ENCODE results near the gene JAKMIP3. TPM values are rescaled to one million over a fixed set of nuclear protein-coding genes. Genes with fewer than 3 reads are reported as not detected.
A peak's percentile ranks its signal among the peaks of the same experiment; 100 is the strongest.

Gene JAKMIP3
- 0.07 and 0.99 TPM in 2 replicates for total RNA-seq (2014; rRNA removed; shearing (Covaris generic); ENCODE audit: low replicate concordance)

DNA sequence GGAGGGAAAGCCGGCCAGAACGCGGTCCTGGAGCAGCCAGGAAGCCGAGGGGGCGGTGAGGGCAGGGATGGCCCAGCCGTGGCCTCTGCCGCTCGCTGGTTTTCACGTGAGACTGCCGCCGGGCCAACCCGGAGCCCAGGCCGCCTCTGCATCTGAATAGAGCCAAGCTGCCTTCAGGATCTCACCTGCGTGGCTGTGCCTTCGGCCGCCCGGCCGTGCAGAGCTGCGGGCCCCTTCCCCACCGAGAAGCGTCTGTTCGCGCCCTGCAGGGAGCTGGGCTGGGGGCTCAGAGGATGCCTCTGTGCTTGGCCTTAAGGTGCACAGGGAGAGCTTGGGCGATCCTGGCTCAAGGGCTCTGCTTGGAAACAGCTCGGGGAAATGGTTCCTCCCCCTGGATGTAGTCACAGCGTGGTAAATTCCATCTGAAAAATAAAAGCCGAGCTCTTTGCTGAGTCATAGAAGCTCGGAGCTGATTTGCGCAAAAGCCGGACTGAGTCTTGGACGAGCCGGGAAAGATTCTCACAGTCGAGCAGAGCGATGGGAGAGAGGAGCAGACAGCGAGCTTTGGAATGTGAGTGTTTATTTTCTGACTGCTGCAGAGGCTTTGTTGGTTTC lies at the start of gene JAKMIP3:
JAKMIP3 (plus strand) TSS at position 456 of the 615 bp plus-strand sequence. CDS start 38,863 bp downstream, outside the sequence.
- DNase-seq: peak; percentile 85

DNA sequence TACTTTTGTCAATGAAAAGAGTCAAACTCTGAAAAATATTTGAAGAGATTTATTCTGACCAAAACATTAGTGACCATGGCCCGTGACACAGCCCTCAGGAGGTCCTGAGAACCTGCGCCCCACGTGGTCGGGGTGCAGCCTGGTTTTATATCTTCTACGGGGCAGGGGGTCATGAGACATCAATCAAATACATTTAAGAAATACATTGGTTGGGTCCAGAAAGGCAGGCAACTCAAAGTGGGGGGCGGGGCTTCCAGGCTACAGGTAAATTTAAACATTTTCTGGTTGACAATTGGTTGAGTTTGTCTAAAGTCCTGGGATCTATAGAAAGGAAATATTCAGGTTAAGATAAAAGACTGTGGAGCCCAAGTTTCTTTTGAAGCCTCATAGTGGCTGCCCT lies 49.2 kb upstream of the JAKMIP3 start:
- Histone ChIP-seq H3K4me3 (no peak overlapping the region), H3K27me3 (no peaks in the 10 kb centered on the region; the same call in 1 of the 2 replicates), H3K36me3 (no peaks in the 10 kb centered on the region), H3K9me3 (no peaks in the 10 kb centered on the region)
- DNase-seq: no peak

More for the DNA sequence above, at the start of gene JAKMIP3:
- Histone ChIP-seq H3K36me3 (no peaks in the 10 kb centered on the region), H3K4me3 (peak within 1 kb of the TSS; percentile 51), H3K9me3 (no peaks in the 10 kb centered on the region), H3K27me3 (no peaks in the 10 kb centered on the region; the same call in 1 of the 2 replicates)

DNA sequence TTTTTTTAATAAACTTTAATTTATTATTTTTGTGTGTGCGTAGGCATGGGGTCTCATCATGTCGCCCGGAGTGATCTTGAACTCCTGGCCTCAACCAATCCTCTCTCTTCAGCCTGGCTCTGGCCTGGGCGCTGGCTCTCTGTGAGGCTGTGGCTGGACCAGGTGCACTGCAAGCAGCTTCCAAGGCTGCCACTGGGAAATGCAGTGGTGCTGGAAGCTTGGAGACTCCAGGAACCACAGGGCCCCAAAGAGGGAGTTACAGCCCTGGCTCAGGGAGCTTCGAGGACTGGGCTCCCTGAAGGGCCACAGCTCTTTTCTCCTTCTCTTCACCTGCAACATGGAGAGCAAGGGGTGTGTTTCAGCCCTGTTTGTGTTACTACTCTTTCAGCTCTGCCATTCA lies 47.3 kb upstream of the JAKMIP3 start:
- no peak for DNase-seq
- H3K4me3 ChIP-seq: no peak overlapping the region
- peaks cover 4% of the 10 kb centered on the region; the same call in 1 of the 2 replicates for H3K27me3 ChIP-seq
- no peaks in the 10 kb centered on the region for H3K36me3 ChIP-seq
- no peaks in the 10 kb centered on the region for H3K9me3 ChIP-seq

DNA sequence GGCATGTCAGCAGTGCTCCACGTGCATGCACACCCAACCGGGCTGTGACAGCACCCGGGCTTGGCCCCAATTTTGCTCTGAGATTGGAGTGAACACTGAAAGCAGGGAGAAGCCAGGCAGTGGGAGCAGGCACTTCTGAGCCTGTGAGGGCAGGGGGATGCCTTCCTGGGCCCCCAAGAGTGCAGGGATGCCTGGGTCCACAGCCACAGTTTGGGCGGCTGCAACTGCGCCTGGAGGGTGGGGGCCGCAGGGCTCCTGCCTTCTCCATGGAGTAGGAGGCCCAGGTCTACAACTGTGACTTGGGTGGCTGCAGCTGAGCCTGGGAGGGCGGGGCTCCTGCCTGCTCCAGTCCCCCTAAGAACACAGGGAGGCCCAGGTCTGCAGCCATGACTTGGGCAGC lies 46.4 kb upstream of the JAKMIP3 start:
- Histone ChIP-seq H3K27me3 (peaks cover 12% of the 10 kb centered on the region), H3K36me3 (no peaks in the 10 kb centered on the region), H3K9me3 (no peaks in the 10 kb centered on the region), H3K4me3 (no peak overlapping the region)
- DNase-seq: no peak

DNA sequence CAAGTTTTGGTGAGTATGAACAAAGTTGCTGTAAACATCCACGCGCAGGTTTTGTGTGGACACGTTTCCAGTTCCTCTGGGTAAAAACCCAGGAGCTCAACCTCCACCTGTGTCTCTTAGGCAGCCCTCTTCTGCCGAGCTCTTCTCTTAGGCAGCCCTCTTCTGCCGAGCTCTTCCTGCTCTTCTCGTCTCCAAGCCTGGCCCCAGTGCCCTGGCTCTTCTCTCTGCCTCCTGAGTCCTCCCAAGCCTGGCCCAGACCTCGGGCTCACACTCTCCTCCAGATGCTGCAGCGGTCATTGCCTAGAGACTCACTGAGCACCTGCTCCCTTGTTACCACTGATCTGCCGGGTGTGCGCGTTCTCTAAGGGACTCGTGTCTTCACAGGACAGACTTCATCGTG lies 45.3 kb upstream of the JAKMIP3 start:
- H3K4me3 ChIP-seq: no peak overlapping the region
- DNase-seq: no peak
- H3K36me3 ChIP-seq: no peaks in the 10 kb centered on the region
- no peaks in the 10 kb centered on the region for H3K9me3 ChIP-seq
- H3K27me3 ChIP-seq: peaks cover 17% of the 10 kb centered on the region

DNA sequence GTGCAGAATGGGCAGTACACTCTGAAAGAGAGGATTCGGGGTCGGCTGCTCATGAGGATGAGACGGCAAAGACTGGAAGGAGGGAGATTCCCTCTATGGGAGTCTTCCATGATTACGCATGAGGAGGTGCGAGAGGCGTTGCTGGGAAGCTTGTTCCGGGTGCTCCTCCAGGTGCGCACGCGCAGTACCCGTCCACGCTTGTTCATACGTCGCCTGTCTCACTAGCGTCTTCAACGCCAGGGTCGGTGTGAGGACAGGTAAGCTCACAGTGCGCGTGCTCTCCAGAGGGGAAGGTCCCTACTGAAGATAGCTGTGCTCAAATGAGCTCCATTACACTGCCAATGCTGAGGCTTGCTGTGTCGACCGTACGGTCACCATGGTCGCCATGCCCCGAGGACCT lies 44.7 kb upstream of the JAKMIP3 start:
- Histone ChIP-seq H3K27me3 (peaks cover 17% of the 10 kb centered on the region), H3K36me3 (no peaks in the 10 kb centered on the region), H3K4me3 (no peak overlapping the region), H3K9me3 (no peaks in the 10 kb centered on the region)
- no peak for DNase-seq

DNA sequence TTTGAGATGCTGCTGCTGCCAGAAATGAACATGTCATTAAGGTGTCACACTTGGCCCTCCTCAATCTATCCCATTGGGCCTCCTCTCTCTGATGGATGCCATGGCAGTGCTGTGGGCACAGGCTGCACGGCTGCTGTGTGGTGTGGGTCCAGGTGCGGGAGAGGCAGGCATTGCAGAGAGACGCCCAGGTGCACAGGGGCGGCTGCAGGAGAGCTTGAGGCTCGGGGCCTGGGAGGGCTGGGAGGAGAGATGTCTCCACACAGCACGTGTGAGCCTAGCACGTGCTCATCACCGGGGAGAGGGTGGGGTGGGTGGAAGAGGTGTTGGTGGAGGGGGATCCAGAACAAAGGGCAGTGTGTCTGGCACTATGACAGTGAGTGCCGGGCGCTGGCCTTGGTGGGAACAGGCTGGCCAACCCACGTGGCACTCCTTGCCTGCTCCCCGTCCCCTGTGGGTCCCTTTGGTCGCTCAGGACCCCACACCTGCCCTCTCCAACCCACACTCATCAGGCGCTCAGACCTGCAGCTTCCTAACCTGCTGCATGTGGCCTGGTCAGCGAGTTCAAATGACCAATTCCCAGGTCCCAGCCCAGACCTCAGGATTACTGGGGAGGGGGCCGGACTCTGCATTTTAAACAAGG lies 44.1 kb upstream of the JAKMIP3 start:
- H3K4me3 ChIP-seq: no peak overlapping the region
- no peaks in the 10 kb centered on the region for H3K9me3 ChIP-seq
- no peaks in the 10 kb centered on the region for H3K36me3 ChIP-seq
- no peak for DNase-seq
- H3K27me3 ChIP-seq: peaks cover 17% of the 10 kb centered on the region

DNA sequence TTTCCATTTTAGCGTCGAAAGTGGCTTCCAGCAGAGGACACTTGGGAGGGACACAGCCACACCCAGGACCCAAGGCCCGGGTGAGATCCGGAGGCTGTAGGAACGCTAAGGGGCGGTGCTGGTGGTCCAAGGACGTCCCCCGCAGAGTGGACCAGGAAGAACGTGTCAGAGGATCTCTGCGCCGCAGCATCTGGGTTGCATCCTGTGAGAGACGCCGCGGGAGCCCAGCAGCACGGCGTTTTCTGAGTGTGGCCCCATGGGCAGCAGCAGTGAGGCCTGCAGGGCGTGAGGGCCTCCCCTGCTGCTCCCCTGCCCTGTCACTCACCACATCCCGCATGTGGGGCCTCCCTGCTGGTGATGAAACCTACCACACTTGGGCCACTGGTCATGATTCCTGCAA lies 43.5 kb upstream of the JAKMIP3 start:
- H3K9me3 ChIP-seq: no peaks in the 10 kb centered on the region
- DNase-seq: no peak
- H3K27me3 ChIP-seq: peaks cover 20% of the 10 kb centered on the region
- H3K36me3 ChIP-seq: no peaks in the 10 kb centered on the region
- H3K4me3 ChIP-seq: no peak overlapping the region

DNA sequence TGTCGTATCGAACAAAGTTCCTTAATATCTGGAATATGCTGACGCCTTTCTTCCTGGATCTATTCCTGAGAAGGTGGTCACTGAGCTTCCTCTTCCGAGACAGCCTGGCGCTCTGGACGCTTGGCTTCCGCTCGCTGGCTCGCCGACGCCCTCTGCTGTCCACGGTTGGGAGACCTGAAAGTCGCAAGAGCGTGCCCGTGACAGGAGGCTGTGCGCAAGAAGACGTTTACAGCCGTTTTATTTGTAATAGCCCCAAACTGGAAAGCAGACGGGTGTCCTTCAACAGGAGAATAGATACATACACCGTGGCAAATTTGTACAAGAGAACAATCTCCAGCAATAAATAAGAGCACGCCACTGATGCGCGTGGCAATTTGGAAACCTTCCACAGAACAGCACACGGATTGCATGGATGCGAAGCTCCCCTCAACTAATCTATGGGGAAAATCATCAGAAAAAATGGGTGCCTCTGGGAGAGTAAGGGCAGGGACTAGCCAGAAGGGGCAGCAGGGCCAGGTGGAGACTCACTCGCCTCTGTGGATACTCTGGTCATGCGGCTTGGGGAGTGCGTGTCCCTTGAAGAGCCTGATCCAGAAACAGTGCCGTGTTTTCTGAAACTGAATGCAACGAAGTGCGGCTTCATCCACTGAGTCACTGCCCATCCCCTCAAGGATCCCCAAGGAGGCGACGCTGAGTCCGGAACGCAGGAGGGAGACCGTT lies 42.5 kb upstream of the JAKMIP3 start:
- no peaks in the 10 kb centered on the region for H3K9me3 ChIP-seq
- DNase-seq: peak; percentile 65
- peaks cover 26% of the 10 kb centered on the region for H3K27me3 ChIP-seq
- no peaks in the 10 kb centered on the region for H3K36me3 ChIP-seq
- H3K4me3 ChIP-seq: peak overlapping the region; percentile 40

DNA sequence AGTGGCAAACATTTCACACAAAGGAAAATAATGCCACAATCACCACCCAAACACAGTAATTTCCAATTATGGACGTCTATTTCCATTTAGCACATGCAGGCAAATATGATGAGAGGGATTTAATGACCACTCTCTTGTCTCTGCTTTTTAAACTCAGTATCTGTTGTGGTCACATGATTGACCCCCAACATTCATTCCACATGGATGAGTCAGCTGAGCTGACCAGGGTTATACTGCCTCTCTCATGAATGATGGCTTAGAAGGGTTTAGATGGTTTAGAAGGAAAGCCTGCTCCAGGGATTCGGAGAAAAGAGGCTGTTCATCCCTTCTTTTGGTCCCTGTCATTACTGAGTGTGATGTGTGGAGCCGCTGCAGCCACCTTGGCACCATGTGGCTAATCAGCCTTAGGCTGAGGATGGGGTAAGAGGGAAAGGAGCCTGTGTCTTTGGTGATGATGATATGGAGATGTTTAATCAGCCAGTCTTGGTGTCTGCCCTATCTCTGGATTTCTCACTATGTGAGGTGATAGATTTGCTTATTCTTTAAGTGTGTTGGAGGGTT lies 38.2 kb upstream of the JAKMIP3 start:
- H3K27me3 ChIP-seq: peaks cover 36% of the 10 kb centered on the region
- no peaks in the 10 kb centered on the region for H3K9me3 ChIP-seq
- no peak overlapping the region for H3K4me3 ChIP-seq
- DNase-seq: no peak
- H3K36me3 ChIP-seq: no peaks in the 10 kb centered on the region

DNA sequence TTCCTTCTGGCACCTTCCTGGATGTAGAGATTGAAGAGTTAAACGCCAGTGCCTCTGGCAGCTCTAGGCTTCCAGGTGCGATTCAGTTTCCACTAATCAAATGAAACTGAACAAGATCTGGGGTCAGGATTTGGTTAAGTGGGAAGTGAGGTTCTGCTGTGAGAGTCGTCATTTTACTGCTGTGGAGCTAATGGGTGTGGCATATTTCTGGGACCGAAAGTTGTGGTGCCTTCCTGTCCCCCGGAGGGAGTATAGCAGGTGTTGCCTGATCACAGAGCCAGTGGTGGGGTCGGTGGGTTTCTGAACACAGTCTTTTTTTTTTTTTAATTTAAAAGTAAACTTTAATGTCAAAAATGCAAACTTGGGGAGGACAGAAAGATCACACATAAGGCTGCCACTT lies 37.0 kb upstream of the JAKMIP3 start:
- H3K36me3 ChIP-seq: no peaks in the 10 kb centered on the region
- H3K9me3 ChIP-seq: no peaks in the 10 kb centered on the region
- DNase-seq: no peak
- H3K27me3 ChIP-seq: peaks cover 30% of the 10 kb centered on the region
- no peak overlapping the region for H3K4me3 ChIP-seq

DNA sequence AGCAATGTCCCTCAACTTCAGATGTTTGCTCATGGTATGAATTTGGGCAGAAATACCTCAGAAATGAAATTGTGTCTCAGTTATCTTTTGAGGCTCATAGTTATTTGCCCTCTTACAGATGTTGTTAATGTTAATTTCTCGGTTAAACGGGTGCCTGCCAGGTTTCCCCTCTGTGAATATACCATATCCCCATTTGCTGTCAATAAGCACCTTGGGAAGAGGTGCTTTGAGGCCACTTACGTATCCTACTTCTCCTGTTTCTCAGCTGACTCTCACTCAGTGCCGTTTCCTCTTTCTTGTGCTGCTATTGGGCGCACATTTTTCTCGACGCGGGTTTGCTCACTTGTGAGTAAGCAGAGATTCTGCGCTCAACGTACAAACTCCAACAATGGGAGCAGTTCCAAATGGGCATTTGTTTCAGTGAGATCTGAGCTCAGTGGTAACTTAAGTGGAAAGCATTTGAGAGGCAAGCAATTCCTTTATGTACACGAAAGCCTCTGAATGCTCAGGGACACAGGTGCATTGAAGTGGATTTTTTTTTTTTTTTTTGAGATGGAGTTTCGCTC lies 34.8 kb upstream of the JAKMIP3 start:
- H3K36me3 ChIP-seq: no peaks in the 10 kb centered on the region
- DNase-seq: no peak
- no peaks in the 10 kb centered on the region for H3K9me3 ChIP-seq
- H3K4me3 ChIP-seq: no peak overlapping the region
- H3K27me3 ChIP-seq: peaks cover 25% of the 10 kb centered on the region

DNA sequence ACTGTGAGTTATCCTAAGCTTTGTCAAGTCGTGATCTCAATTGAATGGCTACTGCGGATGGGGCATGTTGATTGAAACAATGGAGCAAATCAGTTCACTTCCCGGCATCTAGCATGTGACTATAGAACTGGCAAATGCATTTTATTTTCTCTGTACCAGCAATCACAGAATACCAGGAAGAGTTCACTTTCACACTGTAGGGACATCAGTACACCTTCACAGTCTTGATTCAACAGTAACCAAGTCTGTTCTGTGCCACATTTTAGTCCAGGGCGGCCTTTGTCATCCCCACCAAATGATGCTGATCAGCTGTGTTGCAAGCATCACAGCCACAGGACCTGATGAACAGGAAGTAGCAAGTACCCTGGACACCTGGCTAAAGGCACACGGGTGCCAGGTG lies 32.1 kb upstream of the JAKMIP3 start:
- Histone ChIP-seq H3K4me3 (no peak overlapping the region), H3K9me3 (no peaks in the 10 kb centered on the region), H3K36me3 (no peaks in the 10 kb centered on the region), H3K27me3 (peaks cover 24% of the 10 kb centered on the region)
- DNase-seq: no peak

DNA sequence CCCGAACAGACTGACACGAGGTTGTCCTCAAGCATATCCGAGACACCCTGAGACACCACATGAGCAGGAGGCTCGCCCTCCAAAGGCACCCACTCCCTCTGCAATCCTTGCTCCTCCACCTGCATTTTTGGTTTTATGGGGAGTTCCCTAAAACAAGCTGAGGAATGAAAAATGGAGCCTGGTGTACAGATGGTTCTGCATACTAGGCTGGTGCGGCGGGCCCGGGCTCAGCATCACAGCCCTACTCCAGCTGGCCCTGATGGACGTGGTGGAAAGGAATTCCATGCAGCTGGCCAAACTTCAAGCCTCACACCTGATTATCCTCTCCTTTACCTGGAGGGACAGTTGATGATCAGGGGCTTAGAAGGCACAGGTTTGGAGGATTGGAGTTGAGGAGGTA lies 30.3 kb upstream of the JAKMIP3 start:
- no peak for DNase-seq
- Histone ChIP-seq H3K27me3 (peaks cover 17% of the 10 kb centered on the region), H3K36me3 (no peaks in the 10 kb centered on the region), H3K4me3 (no peak overlapping the region), H3K9me3 (no peaks in the 10 kb centered on the region)

DNA sequence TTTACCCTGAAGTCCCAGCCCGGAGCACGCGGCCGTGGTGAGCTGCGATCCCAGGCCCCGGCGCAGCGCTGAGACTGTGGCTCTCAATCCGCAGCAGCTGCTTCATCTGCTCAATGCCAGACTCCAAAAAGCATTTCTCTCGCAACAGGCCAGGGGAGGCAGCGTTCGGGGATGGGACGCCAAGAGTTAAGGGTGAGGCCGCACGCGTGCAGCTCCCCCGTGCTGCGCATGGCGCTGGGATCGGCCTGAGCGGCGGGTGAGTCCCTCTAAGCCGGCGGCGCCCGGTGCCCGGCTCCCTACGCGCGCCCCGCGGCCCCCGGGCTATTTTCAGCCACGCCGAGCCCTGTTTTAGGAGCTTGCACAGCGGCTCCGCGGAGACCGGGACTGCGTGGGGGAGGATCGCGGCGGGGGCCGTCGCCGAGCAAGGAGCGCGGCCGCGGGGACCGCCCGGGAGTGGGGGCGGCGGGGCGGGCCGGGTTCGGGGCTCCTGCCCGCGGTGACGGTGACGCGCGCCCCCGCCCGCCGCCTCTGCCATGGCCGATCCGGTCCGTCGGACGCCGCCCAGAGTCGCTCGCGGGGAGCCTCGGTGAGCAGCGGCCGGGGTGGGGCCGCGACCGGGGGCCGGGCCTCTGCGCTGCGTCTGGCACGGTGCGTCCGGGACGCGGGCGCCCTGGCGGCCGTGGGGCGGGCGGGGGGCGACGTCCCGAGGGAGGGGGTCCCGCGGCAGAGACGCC lies 29.4 kb upstream of the JAKMIP3 start:
- peaks cover 17% of the 10 kb centered on the region for H3K27me3 ChIP-seq
- H3K36me3 ChIP-seq: no peaks in the 10 kb centered on the region
- H3K9me3 ChIP-seq: no peaks in the 10 kb centered on the region
- DNase-seq: peak; percentile 24
- H3K4me3 ChIP-seq: no peak overlapping the region

DNA sequence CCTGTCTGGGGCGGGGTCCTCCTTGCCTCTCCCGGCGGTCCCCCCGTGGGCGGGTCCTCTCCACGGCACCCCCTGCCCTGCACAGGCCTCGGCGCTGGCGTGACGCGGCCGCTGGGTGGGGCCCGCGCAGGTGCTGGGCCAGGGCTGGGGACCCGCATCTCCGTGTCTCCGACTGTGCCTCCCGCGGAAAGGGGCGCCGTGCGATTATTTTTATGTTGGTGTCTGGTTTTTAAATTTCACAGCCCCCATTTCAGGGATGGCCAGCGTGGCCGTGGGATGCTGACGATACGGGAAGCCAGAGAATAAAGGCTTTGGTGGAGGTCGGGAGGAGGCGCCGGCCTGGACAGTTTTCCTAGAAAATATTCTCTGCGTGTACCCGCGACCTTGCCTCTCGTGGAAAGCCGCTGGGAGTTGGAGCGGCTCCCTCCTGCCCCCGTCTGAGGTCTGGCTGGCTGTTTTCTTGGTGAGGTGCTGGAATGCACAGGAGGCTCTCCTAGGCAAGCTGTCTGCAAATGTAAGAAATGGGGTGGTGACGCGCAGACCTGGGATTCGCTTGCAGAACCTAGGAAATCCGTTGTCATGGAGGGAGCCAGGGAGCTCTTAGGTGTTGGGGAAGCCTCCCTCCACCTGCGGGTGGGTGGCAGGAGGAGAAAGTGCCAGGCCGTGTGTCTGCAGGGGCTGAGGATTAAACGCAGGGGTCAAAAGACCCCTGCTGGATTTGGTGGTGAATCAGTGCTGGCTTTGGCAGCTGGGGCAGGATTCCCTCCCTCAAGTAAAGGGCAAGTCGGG lies 28.7 kb upstream of the JAKMIP3 start:
- H3K4me3 ChIP-seq: no peak overlapping the region
- no peaks in the 10 kb centered on the region for H3K36me3 ChIP-seq
- no peak for DNase-seq
- peaks cover 17% of the 10 kb centered on the region for H3K27me3 ChIP-seq
- H3K9me3 ChIP-seq: no peaks in the 10 kb centered on the region

Measured in MG63 (cell line).